ENCODE measurements around the gene CATSPER1.

The CATSPER1 gene

GRCh38 chr11:65968600-65969482 lies 57.4 kb downstream of the CATSPER1 start:
- no peak for DNase-seq (ENCODE audit: low read depth)

DNA sequence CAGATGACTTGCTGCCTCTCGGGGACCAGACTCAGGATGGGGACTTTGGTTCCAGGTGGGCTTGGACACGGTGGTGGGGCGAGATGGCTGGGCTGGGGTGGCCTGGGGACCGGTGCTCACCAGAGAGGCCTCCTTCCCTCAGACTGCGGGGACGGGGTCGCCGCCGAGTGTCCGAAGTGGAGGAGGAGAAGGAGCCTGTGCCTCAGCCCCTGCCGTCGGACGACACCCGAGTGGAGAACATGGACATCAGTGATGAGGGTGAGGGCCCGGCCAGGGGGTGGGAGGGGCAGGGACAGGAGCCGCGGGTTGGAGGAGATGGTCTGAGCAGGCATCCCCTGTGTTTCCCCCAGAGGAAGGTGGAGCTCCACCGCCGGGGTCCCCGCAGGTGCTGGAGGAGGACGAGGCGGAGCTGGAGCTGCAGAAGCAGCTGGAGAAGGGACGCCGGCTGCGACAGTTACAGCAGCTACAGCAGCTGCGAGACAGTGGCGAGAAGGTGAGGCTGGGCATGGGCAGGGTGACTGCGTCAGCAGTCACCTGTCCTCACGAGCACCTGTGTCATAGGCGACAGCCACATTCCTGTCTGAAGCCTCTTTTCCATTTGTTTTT lies 58.8 kb downstream of the CATSPER1 start:
- no peak for DNase-seq (ENCODE audit: low read depth)
